ENCODE measurements around the gene PPIP5K1. TPM values are rescaled to one million over a fixed set of nuclear protein-coding genes. Genes with fewer than 3 reads are reported as not detected.

The PPIP5K1 gene
- total RNA-seq, 1 donor from 2014 or later: 26.9 TPM

GRCh38 chr15:43509660-43510199 lies 80.3 kb downstream of the PPIP5K1 start:
- Mint-ChIP-seq H3K4me3 (ENCODE audit: unreplicated experiment) (peak overlapping the region; percentile 98), H3K27me3 (ENCODE audit: unreplicated experiment) (peaks cover 18% of the 10 kb centered on the region), H3K9me3 (ENCODE audit: unreplicated experiment) (no peaks in the 10 kb centered on the region), H3K4me1 (ENCODE audit: unreplicated experiment) (peaks cover 12% of the 10 kb centered on the region), H3K36me3 (ENCODE audit: low read depth, unreplicated experiment) (peaks cover 9% of the 10 kb centered on the region), H3K27ac (ENCODE audit: unreplicated experiment) (peak overlapping the region; percentile 64)
- no peak for DNase-seq (ENCODE audit: low spot score)
- TF ChIP-seq CTCF (IDR thresholded peaks at IDR 0.05; ENCODE audit: unreplicated experiment): no peak

- Mint-ChIP-seq H3K36me3 (ENCODE audit: low read depth, unreplicated experiment) (peaks cover 9% of the 10 kb centered on the region), H3K4me1 (ENCODE audit: unreplicated experiment) (peaks cover 12% of the 10 kb centered on the region), H3K27ac (ENCODE audit: unreplicated experiment) (no peak overlapping the region), H3K9me3 (ENCODE audit: unreplicated experiment) (no peaks in the 10 kb centered on the region), H3K4me3 (ENCODE audit: unreplicated experiment) (peak overlapping the region; percentile 98), H3K27me3 (ENCODE audit: unreplicated experiment) (peaks cover 18% of the 10 kb centered on the region)
- no peak for TF ChIP-seq CTCF (IDR thresholded peaks at IDR 0.05; ENCODE audit: unreplicated experiment)
- no peak for DNase-seq (ENCODE audit: low spot score)
These were observed 80.9 kb downstream of the PPIP5K1 start for GRCh38 chr15:43508991-43509659.

- DNase-seq (ENCODE audit: low spot score): no peak
- Mint-ChIP-seq H3K4me3 (ENCODE audit: unreplicated experiment) (peak overlapping the region; percentile 14), H3K36me3 (ENCODE audit: low read depth, unreplicated experiment) (peaks cover 9% of the 10 kb centered on the region), H3K4me1 (ENCODE audit: unreplicated experiment) (peaks cover 12% of the 10 kb centered on the region), H3K27me3 (ENCODE audit: unreplicated experiment) (peaks cover 18% of the 10 kb centered on the region), H3K27ac (ENCODE audit: unreplicated experiment) (no peak overlapping the region), H3K9me3 (ENCODE audit: unreplicated experiment) (no peaks in the 10 kb centered on the region)
- TF ChIP-seq CTCF (IDR thresholded peaks at IDR 0.05; ENCODE audit: unreplicated experiment): no peak
These were observed 81.6 kb downstream of the PPIP5K1 start for GRCh38 chr15:43508421-43508820.

- H3K4me1 Mint-ChIP-seq (ENCODE audit: unreplicated experiment): peaks cover 3% of the 10 kb centered on the region
- DNase-seq (ENCODE audit: low spot score): no peak
- peaks cover 4% of the 10 kb centered on the region for H3K27me3 Mint-ChIP-seq (ENCODE audit: unreplicated experiment)
- no peak for TF ChIP-seq CTCF (IDR thresholded peaks at IDR 0.05; ENCODE audit: unreplicated experiment)
- peaks cover 4% of the 10 kb centered on the region for H3K36me3 Mint-ChIP-seq (ENCODE audit: low read depth, unreplicated experiment)
- H3K4me3 Mint-ChIP-seq (ENCODE audit: unreplicated experiment): no peak overlapping the region
- H3K9me3 Mint-ChIP-seq (ENCODE audit: unreplicated experiment): no peaks in the 10 kb centered on the region
- H3K27ac Mint-ChIP-seq (ENCODE audit: unreplicated experiment): no peak overlapping the region
These were observed 84.3 kb downstream of the PPIP5K1 start for GRCh38 chr15:43505738-43506137.

GRCh38 chr15:43499635-43500034 lies 90.4 kb downstream of the PPIP5K1 start:
- Mint-ChIP-seq H3K4me3 (ENCODE audit: unreplicated experiment) (no peak overlapping the region), H3K9me3 (ENCODE audit: unreplicated experiment) (no peaks in the 10 kb centered on the region), H3K36me3 (ENCODE audit: low read depth, unreplicated experiment) (no peaks in the 10 kb centered on the region), H3K27ac (ENCODE audit: unreplicated experiment) (no peak overlapping the region), H3K27me3 (ENCODE audit: unreplicated experiment) (no peaks in the 10 kb centered on the region), H3K4me1 (ENCODE audit: unreplicated experiment) (no peaks in the 10 kb centered on the region)
- TF ChIP-seq CTCF (IDR thresholded peaks at IDR 0.05; ENCODE audit: unreplicated experiment): no peak
- no peak for DNase-seq (ENCODE audit: low spot score)
